ENCODE data around the gene ATP9B. TPM values are rescaled to one million over a fixed set of nuclear protein-coding genes. Genes with fewer than 3 reads are reported as not detected.
"Not testable (repeated sequence)": the region's sequence is repeated elsewhere in the genome, so short reads cannot be mapped to it uniquely, and the experiment has no call there.

Gene ATP9B
- total and polyA plus RNA-seq, 2 donors = 20.2 to 89.2 TPM

DNA sequence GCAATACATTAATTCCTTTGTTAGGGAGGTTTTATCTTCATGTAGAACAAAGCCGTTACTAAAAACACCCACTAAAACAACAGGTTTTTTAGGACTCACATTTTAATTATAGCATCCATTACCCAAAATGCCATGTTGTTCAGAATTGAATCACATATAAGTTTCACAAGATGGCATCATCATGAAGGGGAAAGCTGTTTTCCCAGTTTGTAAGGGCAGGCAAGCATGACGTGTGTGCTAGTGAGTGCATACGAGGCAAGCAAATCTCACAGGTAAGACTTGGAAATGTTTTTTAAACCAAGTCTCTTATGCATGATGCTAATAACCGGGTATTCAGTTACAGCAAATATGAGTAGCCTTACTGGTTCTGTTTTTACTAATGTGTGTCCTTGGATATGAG, 214.7 kb downstream of the ATP9B start:
- no peak for DNase-seq (ENCODE audit: extremely low spot score)
- H3K4me3 ChIP-seq (ENCODE audit: low read depth, low read length) = no peak overlapping the region
- no peaks in the 10 kb centered on the region for H3K4me1 ChIP-seq (ENCODE audit: insufficient read depth)
- no peak overlapping the region for H3K27ac ChIP-seq (ENCODE audit: low read depth)
- peaks cover 3% of the 10 kb centered on the region for H3K36me3 ChIP-seq (ENCODE audit: insufficient read depth)
- WGBS = 93% methylated on average over 4 of the region's 4 CpGs

DNA sequence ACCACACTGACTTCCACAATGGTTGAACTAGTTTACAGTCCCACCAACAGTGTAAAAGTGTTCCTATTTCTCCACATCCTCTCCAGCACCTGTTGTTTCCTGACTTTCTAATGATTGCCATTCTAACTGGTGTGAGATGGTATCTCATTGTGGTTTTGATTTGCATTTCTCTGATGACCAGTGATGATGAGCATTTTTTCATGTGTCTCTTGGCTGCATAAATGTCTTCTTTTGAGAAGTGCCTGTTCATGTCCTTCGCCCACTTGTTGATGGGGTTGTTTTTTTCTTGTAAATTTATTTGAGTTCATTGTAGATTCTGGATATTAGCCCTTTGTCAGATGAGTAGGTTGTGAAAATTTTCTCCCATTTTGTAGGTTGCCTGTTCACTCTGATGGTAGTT, 216.0 kb downstream of the ATP9B start:
- DNase-seq (ENCODE audit: extremely low spot score); H3K27ac ChIP-seq (ENCODE audit: low read depth); H3K4me1 ChIP-seq (ENCODE audit: insufficient read depth); H3K36me3 ChIP-seq (ENCODE audit: insufficient read depth); H3K4me3 ChIP-seq (ENCODE audit: low read depth, low read length): not testable (repeated sequence)
- WGBS = 100% methylated on average over 1 of the region's 1 CpG

DNA sequence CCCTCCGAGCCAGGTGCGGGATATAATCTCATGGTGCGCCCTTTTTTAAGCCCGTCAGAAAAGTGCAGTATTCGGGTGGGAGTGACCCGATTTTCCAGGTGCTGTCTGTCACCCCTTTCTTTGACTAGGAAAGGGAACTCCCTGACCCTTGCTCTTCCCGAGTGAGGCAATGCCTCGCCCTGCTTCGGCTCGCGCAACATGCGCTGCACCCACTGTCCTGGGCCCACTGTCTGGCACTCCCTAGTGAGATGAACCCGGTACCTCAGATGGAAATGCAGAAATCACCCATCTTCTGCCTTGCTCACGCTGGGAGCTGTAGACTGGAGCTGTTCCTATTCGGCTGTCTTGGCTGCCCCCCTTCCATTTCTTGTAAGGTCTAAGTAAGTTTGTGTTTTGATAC, 221.2 kb downstream of the ATP9B start:
- not testable (repeated sequence) for H3K27ac ChIP-seq (ENCODE audit: low read depth); H3K36me3 ChIP-seq (ENCODE audit: insufficient read depth); H3K4me3 ChIP-seq (ENCODE audit: low read depth, low read length); H3K4me1 ChIP-seq (ENCODE audit: insufficient read depth); DNase-seq (ENCODE audit: extremely low spot score)
- 93% methylated on average over 15 of the region's 15 CpGs for WGBS

DNA sequence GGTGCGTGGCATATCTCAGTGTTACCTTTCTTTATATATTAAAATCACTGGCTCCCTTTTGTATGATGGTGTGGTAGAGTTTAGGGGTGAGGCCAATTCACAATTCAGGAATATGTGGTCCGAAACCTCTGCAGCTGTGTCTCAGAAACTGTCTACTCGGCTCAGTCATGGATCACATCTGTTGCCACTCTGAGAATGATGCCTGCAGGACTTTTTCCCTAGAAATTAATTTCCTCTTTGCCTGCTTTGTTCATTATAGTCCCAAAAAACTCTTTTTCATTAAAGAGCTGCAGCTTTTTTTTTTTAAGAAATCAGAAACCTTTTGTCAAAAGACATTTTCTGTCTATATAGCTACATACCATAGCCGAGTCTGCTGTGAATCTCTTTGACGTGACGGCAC, 221.7 kb downstream of the ATP9B start:
- H3K36me3 ChIP-seq (ENCODE audit: insufficient read depth) = no peaks in the 10 kb centered on the region
- no peak for DNase-seq (ENCODE audit: extremely low spot score)
- H3K4me3 ChIP-seq (ENCODE audit: low read depth, low read length) = no peak overlapping the region
- WGBS = 95% methylated on average over 6 of the region's 6 CpGs
- no peaks in the 10 kb centered on the region for H3K4me1 ChIP-seq (ENCODE audit: insufficient read depth)
- no peak overlapping the region for H3K27ac ChIP-seq (ENCODE audit: low read depth)

DNA sequence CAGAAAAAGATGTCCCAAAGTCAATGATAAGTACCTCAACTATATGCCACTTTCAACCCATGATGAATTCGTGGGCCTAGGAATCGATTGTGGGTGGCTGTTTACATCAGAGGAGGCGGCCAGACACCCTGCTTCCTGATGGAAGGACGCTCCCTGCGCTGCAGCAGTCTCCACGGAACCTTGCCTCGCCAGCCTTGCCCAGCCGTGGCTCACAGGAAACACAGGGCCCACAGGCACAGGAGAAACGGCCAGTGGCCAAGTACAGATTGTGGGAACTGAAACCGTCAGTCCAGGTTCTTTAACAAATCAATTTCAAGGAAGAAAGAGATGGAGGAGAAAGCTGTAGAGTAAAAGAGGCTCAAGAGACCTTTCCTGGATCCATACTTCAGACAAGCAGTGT, 225.0 kb downstream of the ATP9B start:
- WGBS = 85% methylated on average over 10 of the region's 10 CpGs

DNA sequence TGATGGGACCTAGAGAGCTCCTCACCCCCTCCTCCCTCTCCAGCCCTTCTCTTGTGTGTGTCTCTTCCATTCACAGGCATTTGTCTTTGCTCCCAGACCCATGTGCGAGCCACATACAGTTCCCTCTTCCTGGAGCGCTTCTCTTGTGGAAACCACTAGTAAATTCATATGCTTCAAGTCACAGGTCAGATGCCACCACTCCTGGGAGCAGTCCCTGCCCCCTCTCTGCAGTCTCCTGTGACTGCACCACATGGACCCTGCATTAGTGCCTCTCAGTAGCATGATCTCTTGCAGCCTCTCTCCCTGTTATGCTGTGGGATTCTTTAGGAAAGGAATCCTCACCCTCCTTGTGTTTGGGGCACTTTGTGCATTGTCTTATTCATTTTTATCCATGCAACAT, 230.1 kb downstream of the ATP9B start:
- no peaks in the 10 kb centered on the region for H3K36me3 ChIP-seq (ENCODE audit: insufficient read depth)

More for the DNA sequence above, 225.0 kb downstream of the ATP9B start:
- DNase-seq (ENCODE audit: extremely low spot score) = no peak
- H3K4me3 ChIP-seq (ENCODE audit: low read depth, low read length) = no peak overlapping the region
- no peaks in the 10 kb centered on the region for H3K36me3 ChIP-seq (ENCODE audit: insufficient read depth)
- no peaks in the 10 kb centered on the region for H3K4me1 ChIP-seq (ENCODE audit: insufficient read depth)
- H3K27ac ChIP-seq (ENCODE audit: low read depth) = no peak overlapping the region

DNA sequence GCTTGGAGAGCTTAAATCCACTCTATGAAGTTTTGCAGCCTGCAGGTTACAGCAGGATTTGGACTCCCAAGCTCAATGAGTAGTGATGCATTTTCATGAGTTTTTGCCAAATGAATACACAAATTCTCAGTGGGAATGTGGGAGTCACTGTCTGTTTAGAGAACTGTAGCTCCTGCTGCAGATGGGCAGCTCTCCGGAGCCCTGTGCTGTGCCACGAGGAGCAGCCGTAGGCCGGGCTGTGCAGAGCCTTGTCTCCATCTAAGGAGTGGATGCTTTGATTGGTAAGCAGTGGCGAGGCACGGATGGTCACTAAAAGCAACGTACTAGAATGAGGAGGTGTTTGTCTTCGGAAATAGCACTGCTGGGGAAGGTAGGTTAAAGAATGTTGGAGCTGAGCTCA, 230.5 kb downstream of the ATP9B start:
- DNase-seq (ENCODE audit: extremely low spot score) = no peak
- no peaks in the 10 kb centered on the region for H3K4me1 ChIP-seq (ENCODE audit: insufficient read depth)
- H3K36me3 ChIP-seq (ENCODE audit: insufficient read depth) = no peaks in the 10 kb centered on the region
- 96% methylated on average over 8 of the region's 8 CpGs for WGBS
- H3K4me3 ChIP-seq (ENCODE audit: low read depth, low read length) = no peak overlapping the region
- H3K27ac ChIP-seq (ENCODE audit: low read depth) = no peak overlapping the region

More for the DNA sequence above, 230.1 kb downstream of the ATP9B start:
- Histone ChIP-seq H3K27ac (ENCODE audit: low read depth) (no peak overlapping the region), H3K4me3 (ENCODE audit: low read depth, low read length) (no peak overlapping the region), H3K4me1 (ENCODE audit: insufficient read depth) (no peaks in the 10 kb centered on the region)
- DNase-seq (ENCODE audit: extremely low spot score) = no peak
- 93% methylated on average over 2 of the region's 2 CpGs for WGBS

DNA sequence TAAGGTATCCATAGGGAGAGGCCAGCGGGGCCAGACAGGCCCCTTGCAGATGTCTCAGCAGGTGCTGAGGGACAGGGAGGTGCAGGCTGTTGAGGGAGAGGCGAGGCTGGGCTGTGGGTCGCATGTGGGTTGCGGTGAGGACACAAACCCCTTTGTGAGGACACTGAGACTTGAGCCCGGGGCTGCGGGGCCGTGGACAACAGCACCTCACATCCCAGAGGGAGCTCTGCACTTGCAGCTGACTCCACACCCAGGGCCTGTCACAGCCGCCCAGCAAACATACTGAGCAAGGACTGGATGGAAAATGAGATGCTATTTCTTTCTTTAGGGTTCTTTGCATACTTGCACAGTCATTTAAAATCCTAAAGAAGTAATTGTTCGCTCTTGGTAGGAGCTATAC, 231.2 kb downstream of the ATP9B start:
- no peak for DNase-seq (ENCODE audit: extremely low spot score)
- H3K36me3 ChIP-seq (ENCODE audit: insufficient read depth) = no peaks in the 10 kb centered on the region
- WGBS = 83% methylated on average over 9 of the region's 9 CpGs
- H3K4me1 ChIP-seq (ENCODE audit: insufficient read depth) = no peaks in the 10 kb centered on the region
- H3K4me3 ChIP-seq (ENCODE audit: low read depth, low read length) = no peak overlapping the region
- no peak overlapping the region for H3K27ac ChIP-seq (ENCODE audit: low read depth)

DNA sequence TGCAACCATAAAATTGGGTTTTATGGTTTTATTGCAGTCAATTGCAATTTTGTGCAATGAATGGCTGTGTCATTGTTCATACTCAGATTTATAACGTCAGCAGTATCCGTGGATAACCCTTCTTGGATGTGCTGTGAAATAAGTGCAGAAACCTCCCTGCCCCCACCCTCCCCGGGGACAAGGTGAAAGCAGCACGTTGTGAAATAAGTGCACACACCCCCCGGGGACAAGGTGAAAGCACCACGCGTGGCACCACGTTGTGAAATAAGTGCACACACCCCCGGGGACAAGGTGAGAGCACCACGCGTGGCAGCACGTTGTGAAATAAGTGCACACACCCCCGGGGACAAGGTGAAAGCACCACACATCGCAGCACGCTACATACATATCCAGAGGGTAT, 232.9 kb downstream of the ATP9B start:
- no peaks in the 10 kb centered on the region for H3K4me1 ChIP-seq (ENCODE audit: insufficient read depth)
- no peaks in the 10 kb centered on the region for H3K36me3 ChIP-seq (ENCODE audit: insufficient read depth)
- H3K27ac ChIP-seq (ENCODE audit: low read depth) = no peak overlapping the region
- no peak overlapping the region for H3K4me3 ChIP-seq (ENCODE audit: low read depth, low read length)
- WGBS = 92% methylated on average over 15 of the region's 15 CpGs
- DNase-seq (ENCODE audit: extremely low spot score) = no peak

DNA sequence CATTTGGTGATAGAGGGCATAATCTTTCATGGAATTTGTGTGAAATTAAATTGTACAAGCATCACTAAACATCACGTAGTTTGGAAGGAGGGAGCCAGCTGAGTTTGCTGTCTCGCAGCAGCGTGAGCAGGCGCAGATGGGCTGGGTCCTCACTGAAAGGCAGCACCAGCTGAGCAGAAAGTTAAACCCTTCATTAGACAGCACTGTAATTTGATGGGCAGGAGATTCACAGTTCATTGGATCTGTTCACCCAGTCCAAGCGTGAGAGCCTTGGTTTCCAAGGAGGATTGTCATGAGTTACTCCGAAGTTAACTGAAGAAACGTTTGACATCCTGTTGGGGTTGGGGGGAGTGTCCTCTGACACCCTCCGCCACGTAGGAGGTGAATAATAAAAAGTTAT, 236.7 kb downstream of the ATP9B start:
- no peaks in the 10 kb centered on the region for H3K36me3 ChIP-seq (ENCODE audit: insufficient read depth)
- DNase-seq (ENCODE audit: extremely low spot score) = no peak
- H3K27ac ChIP-seq (ENCODE audit: low read depth) = no peak overlapping the region
- H3K4me3 ChIP-seq (ENCODE audit: low read depth, low read length) = no peak overlapping the region
- 86% methylated on average over 9 of the region's 9 CpGs for WGBS
- H3K4me1 ChIP-seq (ENCODE audit: insufficient read depth) = no peaks in the 10 kb centered on the region

DNA sequence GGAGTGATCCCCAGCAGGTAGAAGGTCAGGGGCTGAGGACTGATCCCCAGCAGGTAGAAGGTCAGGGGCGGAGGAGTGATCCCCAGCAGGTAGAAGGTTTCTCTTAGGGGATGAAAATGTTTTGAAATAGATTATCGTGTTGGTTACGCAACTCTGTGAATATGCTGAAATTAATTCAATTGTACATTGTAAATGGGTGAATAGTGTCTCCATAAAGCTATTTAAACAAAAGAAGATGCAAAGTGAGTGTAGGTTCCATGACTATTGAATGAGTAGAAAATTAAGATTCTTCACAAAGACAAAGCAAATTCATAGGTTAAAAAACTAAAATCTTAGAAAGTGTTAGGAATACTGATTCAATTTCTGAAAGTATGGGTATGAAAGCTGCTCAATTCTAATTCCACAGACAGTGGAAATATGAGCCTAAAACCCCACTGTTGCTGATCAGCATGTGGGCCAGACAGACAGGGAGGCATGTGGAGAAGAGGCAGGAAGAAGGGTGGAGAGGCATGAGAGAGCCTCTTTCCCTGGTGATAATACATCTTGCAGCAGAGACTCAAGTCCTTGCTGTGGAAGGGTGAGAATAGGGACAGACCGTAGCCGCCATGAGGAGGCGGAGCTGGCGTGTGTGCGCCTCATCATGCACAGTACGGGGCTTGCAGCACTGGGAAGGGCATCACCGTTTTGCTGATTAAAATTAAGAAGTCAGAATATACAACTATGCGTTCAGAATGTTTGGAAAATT, 240.6 kb downstream of the ATP9B start:
- no peak overlapping the region for H3K27ac ChIP-seq (ENCODE audit: low read depth)
- 79% methylated on average over 11 of the region's 11 CpGs for WGBS
- DNase-seq (ENCODE audit: extremely low spot score) = no peak
- peaks cover 2% of the 10 kb centered on the region for H3K36me3 ChIP-seq (ENCODE audit: insufficient read depth)
- H3K4me1 ChIP-seq (ENCODE audit: insufficient read depth) = no peaks in the 10 kb centered on the region
- no peak overlapping the region for H3K4me3 ChIP-seq (ENCODE audit: low read depth, low read length)

DNA sequence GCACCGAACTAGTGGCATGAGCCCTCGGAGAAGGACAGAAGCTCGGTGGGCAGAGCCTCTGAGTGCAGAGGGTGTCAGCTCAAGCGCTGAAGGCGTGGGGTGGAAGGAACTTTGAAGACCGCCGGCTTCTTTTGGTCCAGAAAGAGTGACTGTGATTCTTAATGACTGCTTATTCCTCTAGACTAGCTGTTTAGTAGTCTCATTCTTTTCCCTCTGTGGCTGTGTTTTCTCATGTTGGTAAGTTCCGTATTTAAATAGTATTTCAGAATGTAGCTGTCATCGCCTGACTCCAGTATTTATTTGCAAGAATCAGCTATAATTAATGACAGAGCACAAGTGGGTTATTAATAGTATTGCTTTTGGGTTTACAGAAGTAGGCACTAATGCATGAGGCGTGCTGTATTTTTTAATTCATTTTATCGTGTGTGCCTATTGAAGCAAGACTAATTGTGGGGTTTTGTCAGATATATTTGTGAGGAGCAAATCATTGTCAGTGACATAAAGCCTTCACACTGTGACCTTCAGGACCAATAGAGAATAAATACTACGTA, 245.7 kb downstream of the ATP9B start:
- H3K4me3 ChIP-seq (ENCODE audit: low read depth, low read length) = no peak overlapping the region
- 93% methylated on average over 12 of the region's 12 CpGs for WGBS
- no peak for DNase-seq (ENCODE audit: extremely low spot score)
- H3K36me3 ChIP-seq (ENCODE audit: insufficient read depth) = peaks cover 2% of the 10 kb centered on the region
- H3K27ac ChIP-seq (ENCODE audit: low read depth) = no peak overlapping the region
- no peaks in the 10 kb centered on the region for H3K4me1 ChIP-seq (ENCODE audit: insufficient read depth)

DNA sequence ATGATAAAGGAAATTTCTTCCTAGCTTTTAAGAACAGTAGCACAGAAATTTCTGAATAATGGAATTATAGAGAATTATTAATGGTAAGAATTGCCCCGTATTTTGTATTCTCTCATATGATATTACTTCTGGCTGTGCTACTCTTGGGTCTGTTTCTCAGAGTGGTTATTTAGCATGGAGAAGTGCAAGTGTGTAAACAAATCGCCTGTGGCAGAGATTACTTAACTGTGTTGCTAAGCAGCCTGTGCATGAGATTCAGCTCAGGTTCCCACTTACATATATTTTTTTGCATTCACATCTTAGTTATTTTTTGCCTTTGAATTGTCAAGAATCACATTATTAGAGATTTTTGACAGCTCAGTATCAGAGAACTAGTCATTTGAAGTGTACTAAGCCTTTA, 246.4 kb downstream of the ATP9B start:
- Histone ChIP-seq H3K4me1 (ENCODE audit: insufficient read depth) (no peaks in the 10 kb centered on the region), H3K4me3 (ENCODE audit: low read depth, low read length) (no peak overlapping the region), H3K36me3 (ENCODE audit: insufficient read depth) (peaks cover 2% of the 10 kb centered on the region), H3K27ac (ENCODE audit: low read depth) (no peak overlapping the region)
- no peak for DNase-seq (ENCODE audit: extremely low spot score)
- 88% methylated on average over 2 of the region's 2 CpGs for WGBS

DNA sequence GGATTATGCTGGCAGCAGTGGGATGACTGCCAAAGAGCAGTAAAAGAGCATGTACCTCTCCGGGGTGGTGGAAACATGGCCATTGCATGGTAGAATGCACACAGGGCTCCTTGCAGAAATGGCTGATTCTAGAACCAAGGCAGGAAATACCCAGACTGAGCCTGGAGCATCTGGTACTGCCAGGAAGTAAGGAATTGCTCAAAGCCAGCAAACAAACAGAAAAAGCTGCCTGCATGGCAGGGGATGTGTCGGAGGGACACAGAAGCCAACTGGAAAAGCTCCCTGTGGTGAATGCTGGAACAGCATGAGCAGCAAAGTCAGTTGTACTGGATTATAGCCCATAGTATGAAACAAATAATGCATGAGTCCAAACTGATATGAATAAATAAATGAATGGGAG, 248.5 kb downstream of the ATP9B start:
- no peaks in the 10 kb centered on the region for H3K36me3 ChIP-seq (ENCODE audit: insufficient read depth)
- no peaks in the 10 kb centered on the region for H3K4me1 ChIP-seq (ENCODE audit: insufficient read depth)
- no peak overlapping the region for H3K4me3 ChIP-seq (ENCODE audit: low read depth, low read length)
- no peak for DNase-seq (ENCODE audit: extremely low spot score)
- WGBS = 92% methylated on average over 2 of the region's 2 CpGs
- H3K27ac ChIP-seq (ENCODE audit: low read depth) = no peak overlapping the region
